MM.1S (cell line): ENCODE data around the gene DSCAML1.

ENCODE experiments used
- EZH2 ChIP-seq: fragments of 300-600 bp; sonication (generic); optimal IDR thresholded peaks from 2 replicates; pipeline ENCODE3; 2017; ENCODE audit warnings: low read depth, mild to moderate bottlenecking, antibody characterized with exemption, low read length, mixed read lengths
- EZH2phosphoT487 ChIP-seq: fragments of 300-600 bp; sonication (generic); IDR thresholded peaks from 2 replicates; pipeline ENCODE4 v1.6.1; 2018; ENCODE audit warnings: antibody characterized with exemption, low read length
- TF ChIP-seq, protein P1 (sequence below): fragments of 300-600 bp; sonication (generic); IDR thresholded peaks from 2 replicates; pipeline ENCODE4 v1.5.1; 2016; ENCODE audit warnings: antibody characterized with exemption, low read length, mixed read lengths

DNA sequence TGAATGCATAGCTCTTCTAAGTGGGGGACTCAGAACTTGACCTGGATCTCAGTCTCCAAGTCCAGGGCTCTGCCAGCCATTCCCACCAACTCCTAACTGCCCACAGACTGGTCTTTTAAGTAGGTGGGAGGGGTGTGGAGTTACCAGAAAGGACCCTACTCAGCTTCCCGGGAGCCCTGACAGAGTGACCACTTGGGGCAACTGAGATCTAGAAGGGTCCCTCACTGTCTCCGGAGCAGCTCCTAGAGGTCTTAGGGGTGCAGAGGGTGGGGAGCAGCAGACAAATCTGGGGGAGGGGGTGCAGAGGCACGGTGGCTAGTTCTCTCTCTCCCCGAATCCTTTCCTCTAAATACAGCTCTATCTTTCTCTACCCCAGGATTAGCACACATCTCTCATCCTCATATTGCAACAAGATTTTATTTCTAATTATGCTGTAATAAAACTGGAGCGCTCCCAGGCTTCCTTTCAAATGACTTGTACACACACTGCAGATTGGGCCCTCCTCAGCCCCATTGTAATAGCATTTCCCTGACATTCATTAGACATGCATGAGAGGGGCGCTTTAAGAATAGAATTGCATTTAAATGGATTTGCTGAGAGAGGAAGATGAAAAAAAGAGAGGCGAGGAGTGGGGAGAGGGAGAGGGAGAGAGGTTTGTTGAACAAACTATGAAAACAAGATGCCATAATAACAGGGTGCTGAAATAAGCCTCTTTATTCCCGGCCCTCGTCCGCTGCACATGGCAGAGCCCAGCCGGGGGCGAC, 250.4 kb downstream of the DSCAML1 start:
- TF ChIP-seq, protein P1, sequence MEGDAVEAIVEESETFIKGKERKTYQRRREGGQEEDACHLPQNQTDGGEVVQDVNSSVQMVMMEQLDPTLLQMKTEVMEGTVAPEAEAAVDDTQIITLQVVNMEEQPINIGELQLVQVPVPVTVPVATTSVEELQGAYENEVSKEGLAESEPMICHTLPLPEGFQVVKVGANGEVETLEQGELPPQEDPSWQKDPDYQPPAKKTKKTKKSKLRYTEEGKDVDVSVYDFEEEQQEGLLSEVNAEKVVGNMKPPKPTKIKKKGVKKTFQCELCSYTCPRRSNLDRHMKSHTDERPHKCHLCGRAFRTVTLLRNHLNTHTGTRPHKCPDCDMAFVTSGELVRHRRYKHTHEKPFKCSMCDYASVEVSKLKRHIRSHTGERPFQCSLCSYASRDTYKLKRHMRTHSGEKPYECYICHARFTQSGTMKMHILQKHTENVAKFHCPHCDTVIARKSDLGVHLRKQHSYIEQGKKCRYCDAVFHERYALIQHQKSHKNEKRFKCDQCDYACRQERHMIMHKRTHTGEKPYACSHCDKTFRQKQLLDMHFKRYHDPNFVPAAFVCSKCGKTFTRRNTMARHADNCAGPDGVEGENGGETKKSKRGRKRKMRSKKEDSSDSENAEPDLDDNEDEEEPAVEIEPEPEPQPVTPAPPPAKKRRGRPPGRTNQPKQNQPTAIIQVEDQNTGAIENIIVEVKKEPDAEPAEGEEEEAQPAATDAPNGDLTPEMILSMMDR: no peak
- TF ChIP-seq EZH2: no peak
- TF ChIP-seq EZH2phosphoT487: no peak
